Coronary artery (tissue), 2 donors: ENCODE results near the gene CRK.

ENCODE experiments used
- DNase-seq: peaks from one replicate; pipeline ENCODE4 v3.0.0-alpha.2; 2017; ENCODE audit warnings: low spot score
- H3K27ac ChIP-seq, 2 donors: fragments of 200-600 bp; sonication (generic); one replicate each; pipeline ENCODE4 v1.5.1; 2016 to 2019
- H3K4me3 ChIP-seq: fragments of 200-600 bp; sonication (generic); 2 replicates; pipeline ENCODE4 v1.5.1; 2016; ENCODE audit warnings: mild to moderate bottlenecking, moderate library complexity
- CTCF ChIP-seq: fragments of 200-600 bp; sonication (generic); IDR thresholded peaks from one replicate; pipeline ENCODE4 v1.5.1; 2019; ENCODE audit warnings: antibody characterized with exemption

CRK gene

GRCh38 chr17:1373707-1374237, 82.3 kb downstream of the CRK start:
- DNase-seq = no peak
- Histone ChIP-seq H3K27ac (no peak overlapping the region), H3K4me3 (no peak overlapping the region)
- TF ChIP-seq CTCF = no peak

- H3K4me3 ChIP-seq = no peak overlapping the region
- DNase-seq = no peak
- TF ChIP-seq CTCF = no peak
- H3K27ac ChIP-seq = no peak overlapping the region
Measured at GRCh38 chr17:1372618-1373017, 83.4 kb downstream of the CRK start.

- no peak for TF ChIP-seq CTCF
Measured at GRCh38 chr17:1371893-1372590, 84.0 kb downstream of the CRK start.

More at GRCh38 chr17:1371893-1372590, 84.0 kb downstream of the CRK start:
- Histone ChIP-seq H3K27ac (no peak overlapping the region), H3K4me3 (no peak overlapping the region)
- DNase-seq = no peak
